Stimulated activated CD4-positive, alpha-beta T cell treated with anti-CD3 and anti-CD28 coated beads, Interleukin-2, amount 100 ng/mL, for 24 hours (primary cell): ENCODE measurements around the gene NAV1.
A peak's percentile ranks its signal among the peaks of the same experiment; 100 is the strongest.
"Not testable (repeated sequence)": the region's sequence is repeated elsewhere in the genome, so short reads cannot be mapped to it uniquely, and the experiment has no call there.

Source experiments
- DNase-seq, 2 donors: peaks; one replicate each; pipeline ENCODE4 v3.0.0-alpha.2; 2020

The NAV1 gene, protein sequence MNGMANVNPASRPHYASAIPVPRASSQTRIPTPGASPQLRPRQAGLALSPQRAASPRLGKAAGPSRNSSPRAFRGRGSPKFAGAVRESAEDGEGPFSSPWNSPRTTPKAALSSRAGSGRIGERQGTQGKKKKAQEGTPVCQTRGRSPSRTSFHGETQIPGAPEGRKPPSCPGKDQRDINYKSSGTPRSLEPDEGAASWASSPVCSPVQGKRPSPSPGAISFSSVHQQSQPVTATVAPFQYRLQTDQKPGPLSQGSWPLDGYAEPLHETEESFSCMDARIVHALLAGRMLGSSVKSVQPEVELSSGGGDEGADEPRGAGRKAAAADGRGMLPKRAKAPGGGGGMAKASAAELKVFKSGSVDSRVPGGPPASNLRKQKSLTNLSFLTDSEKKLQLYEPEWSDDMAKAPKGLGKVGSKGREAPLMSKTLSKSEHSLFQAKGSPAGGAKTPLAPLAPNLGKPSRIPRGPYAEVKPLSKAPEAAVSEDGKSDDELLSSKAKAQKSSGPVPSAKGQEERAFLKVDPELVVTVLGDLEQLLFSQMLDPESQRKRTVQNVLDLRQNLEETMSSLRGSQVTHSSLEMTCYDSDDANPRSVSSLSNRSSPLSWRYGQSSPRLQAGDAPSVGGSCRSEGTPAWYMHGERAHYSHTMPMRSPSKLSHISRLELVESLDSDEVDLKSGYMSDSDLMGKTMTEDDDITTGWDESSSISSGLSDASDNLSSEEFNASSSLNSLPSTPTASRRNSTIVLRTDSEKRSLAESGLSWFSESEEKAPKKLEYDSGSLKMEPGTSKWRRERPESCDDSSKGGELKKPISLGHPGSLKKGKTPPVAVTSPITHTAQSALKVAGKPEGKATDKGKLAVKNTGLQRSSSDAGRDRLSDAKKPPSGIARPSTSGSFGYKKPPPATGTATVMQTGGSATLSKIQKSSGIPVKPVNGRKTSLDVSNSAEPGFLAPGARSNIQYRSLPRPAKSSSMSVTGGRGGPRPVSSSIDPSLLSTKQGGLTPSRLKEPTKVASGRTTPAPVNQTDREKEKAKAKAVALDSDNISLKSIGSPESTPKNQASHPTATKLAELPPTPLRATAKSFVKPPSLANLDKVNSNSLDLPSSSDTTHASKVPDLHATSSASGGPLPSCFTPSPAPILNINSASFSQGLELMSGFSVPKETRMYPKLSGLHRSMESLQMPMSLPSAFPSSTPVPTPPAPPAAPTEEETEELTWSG (N-terminal part only)

DNA sequence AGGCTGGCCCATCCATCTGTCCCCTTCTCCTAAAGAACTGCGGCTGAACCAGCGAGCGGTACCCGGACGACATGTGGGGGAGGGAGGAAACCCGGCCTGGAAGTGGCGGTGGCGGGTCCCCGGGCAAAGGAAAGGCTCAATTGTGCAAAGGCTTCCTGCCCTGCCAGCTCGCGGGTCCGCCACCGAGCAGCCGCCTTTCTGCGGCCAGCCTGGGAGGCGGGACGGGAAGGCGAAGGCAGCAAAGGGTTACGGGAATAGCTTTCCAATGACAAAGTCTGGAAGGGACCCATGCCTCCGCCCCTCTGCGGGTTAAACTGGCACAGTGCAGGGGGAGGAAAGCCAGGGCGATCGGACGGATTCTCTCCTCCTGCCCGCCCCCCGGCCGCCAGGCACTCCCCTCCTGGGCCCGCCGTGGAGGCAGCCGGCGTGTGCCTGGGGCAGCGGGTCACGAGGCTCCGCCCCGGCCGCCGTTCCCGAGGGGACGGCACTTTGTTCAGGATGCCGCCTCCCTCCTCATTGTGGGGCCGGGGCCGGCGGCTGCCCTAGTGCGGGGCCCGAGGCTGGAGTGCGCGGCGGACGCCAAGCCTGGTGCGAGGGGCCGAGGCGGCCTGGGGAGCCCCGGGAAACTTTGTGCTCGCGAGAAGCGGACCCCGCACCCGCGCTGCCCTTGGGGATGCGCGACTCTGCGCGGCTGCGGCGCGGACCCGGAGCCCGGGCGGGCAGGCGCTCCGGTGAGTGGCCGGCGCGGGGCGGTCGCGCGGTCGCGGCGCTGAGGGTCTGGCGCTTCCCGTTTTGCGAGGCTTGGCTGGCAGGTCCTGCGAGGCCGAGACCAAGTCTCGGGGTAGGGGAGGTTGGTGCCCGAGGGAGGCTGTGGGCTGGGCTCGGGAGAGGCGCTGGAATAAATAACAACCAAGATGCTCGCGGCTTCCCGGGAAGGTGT, at the start of gene NAV1:
TSS of gene NAV1 (plus strand) at position 516 of the 940 bp plus-strand sequence. CDS start 83,758 bp downstream, outside the sequence.
- peak in 1 of 2 donors; percentile 25 for DNase-seq

GRCh38 chr1:201489643-201490261, 49.2 kb upstream of the NAV1 start:
- DNase-seq, result no peak

DNA sequence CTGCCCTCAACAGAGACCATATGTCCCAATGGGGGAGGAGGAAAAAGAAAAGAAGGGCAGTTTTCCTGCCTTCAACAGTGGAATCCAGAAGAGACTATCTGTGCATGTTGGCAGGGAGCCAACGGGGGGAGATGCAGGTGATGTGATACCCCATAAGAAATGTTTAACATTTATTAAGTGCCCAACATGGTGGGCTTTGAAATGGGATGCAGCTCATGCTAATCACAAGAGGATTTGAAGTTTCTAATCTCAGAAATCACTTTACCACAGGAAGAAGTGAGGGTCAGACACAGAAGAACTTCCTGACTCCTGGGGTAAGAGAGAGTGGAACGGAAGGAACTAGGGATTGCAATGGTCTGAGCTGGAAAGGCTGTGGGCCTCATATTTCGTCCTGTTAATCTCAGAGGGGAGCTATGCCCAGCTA, 48.2 kb upstream of the NAV1 start:
- DNase-seq, result no peak

DNA sequence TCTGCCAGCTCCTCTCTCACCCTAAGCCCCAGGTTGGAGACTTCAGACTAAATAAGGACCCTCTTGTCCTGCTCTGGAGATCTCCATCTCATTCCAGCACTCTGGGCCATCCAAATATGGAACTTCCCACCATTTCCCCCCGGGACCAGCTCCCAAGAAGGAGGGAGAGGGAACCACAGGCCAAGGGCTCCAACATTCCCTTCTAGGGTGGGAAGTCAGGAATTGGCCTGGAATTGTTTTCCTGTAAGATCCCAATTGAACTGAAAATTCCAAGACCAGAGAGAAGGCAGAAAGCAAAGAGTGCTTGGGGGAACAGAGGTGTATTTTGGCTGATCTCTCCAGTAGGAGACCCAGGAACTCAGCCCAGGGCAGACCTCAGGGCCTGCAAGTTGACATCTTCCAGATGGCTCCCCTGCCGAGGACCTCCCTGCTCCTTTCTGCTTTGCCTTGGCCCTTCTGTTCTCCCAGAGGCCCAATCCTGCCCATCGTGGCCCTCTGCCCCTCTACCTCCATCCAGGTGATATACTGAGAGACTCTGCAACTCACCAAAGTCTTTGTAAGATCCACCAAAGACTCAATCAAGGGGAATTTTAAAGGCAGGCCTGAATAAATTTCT, 46.9 kb upstream of the NAV1 start:
- no peak for DNase-seq

- DNase-seq, result not testable (repeated sequence)
Observed at GRCh38 chr1:201493026-201493656, 45.8 kb upstream of the NAV1 start.

DNA sequence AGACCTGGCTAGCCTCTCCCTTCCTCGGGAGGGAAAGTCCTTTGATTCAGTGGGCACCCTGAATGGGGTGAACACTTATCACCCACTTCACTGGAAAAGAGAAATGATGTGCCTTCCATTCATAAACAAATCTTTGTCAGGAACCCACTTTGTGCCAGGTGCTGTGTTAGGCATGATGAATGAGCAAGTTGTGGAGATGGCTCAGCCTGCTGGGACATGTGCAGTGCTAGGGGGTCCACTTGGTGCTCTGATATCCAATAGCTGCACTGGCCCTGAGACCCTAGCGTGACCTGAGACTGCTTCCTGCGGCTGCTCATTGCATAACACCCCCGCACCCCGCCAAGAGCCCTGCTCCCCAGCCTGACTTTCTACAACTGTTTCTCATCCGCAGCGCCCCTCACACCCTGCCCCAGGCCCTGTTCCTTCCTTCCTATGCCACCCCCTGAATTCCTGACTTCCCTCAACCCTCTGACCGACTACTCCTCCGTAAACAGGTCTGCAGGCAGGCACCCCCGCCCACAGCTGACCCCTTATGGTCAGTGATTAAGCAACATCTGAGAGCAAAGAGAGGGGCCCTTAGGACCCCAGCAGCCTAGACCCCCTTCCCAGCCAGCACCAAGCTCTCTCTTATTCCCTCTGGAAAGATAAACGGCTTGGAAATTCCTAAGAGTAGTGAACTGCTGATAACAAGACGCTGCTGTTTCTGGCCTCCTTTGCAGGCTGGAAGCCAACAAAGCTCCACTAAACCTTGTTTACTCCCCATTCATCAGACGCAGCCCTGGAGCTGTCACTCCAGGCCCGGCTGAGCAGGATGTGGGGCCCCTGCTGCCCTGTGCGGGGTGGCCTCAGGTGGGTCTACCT, 44.9 kb upstream of the NAV1 start:
- no peak for DNase-seq

DNA sequence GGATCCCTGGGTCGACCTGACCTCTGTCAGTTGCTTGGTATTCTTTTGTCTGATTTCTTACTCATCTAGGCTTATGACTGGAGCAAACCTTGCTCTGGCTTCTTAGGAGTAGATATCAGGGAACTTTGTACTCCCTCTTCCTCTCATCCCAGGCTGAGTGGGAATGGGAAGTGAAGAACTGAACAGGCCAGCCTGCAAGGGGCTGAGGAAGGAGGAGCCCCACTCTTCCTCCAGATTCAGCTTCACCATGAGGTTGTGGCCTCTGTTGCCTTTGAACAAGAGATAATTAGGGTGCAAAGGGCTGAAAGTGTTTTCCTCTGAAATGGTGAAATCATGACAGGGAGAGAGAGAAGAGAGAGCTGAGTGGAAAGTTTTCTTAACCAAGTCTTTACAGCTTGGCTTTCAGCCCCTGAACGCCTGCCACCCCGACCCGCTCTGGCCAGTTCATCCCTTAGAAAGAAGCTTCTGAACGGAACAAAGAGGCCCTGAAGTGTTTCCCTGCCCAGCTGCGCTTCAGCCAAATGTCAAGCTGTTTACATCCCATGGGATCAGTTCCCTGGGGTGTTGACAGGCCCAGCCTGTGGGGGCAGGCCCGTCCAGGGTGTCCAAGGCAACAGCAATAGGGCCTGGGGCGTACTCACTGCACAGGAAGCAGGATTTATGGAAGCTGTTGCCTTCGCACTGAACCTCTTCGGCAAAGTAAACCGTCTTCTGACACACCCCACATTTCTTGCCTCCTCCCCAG, 43.2 kb upstream of the NAV1 start:
- no peak for DNase-seq

GRCh38 chr1:201496296-201496690, 42.6 kb upstream of the NAV1 start:
- DNase-seq, result no peak

- DNase-seq, result no peak
Observed at GRCh38 chr1:201497935-201498509, 40.9 kb upstream of the NAV1 start.

- DNase-seq, result no peak
Observed at GRCh38 chr1:201498621-201499020, 40.3 kb upstream of the NAV1 start.

GRCh38 chr1:201499191-201499590, 39.7 kb upstream of the NAV1 start:
- DNase-seq, result no peak

- no peak for DNase-seq
Observed at GRCh38 chr1:201499795-201500669, 38.9 kb upstream of the NAV1 start.

GRCh38 chr1:201500670-201501120, 38.2 kb upstream of the NAV1 start:
- no peak for DNase-seq

- no peak for DNase-seq
Observed at GRCh38 chr1:201501144-201501543, 37.8 kb upstream of the NAV1 start.

- no peak for DNase-seq
Observed at GRCh38 chr1:201501812-201502510, 37.0 kb upstream of the NAV1 start.

DNA sequence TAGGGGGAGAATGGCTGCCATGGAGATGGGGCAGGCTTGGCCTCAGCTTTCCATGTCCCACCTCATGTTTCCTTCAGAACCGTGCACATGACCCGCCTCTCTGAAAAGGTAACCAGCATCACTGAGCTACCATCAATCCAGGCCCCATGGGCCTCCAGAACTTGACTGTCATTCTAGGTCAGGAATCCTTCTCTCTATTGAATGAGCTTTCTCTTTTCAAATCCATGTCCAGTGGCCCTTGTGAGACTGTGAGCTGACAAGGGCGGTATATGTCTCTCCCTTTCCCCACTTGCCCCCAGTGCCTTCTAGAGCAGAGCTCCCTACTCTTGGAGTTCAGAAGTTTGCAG, 36.4 kb upstream of the NAV1 start:
- no peak for DNase-seq
